A673 (cell line): ENCODE measurements around the gene ZNF428.

Experiments
- CTCF ChIP-seq: fragments of 300-800, 200-600 bp; sonication (generic); conservative IDR thresholded peaks from 2 replicates; pipeline ENCODE4 v1.5.1; 2017; ENCODE audit warnings: low read depth, mild to moderate bottlenecking, antibody characterized with exemption, low read length, moderate library complexity, mixed read lengths
- EZH2 ChIP-seq: fragments of 200-600 bp; sonication (generic); IDR thresholded peaks from 2 replicates; pipeline ENCODE4 v1.6.1; 2017; ENCODE audit warnings: borderline replicate concordance, low read depth, mild to moderate bottlenecking, mixed read lengths, antibody characterized with exemption, low read length; ENCODE audit not compliant: poor library complexity, severe bottlenecking

DNA sequence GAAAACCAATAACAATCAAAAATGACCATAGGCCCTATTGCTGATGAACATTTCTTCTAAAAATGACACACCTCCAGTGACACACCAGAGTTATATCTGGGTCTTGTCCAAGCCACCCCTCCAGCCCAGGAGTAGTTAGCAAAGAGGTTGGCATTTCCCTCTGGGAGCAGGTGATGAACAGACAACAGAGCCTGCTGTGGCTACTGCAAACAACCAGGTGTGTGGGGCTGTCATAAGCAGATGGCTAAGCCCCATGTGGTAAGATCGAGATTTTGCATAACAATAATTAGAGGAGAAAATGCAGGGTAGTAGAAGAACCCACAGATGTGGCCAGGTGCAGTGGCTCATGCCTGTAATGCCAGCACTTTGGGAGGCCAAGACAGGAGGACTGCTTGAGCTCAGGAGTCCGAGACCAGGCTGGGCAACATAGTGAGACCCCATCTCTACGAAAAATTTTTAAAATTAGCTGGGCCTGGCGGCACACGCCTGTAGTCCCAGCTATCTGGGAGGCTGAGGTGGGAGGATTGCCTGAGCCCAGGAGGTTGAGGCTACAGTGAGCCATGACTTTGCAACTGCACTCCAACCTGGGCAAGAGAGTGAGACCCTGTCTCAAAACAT, 49.1 kb downstream of the ZNF428 start:
- TF ChIP-seq CTCF: no peak
- TF ChIP-seq EZH2: no peak
